HG02798 (cell line): ENCODE measurements around the gene BTBD7.

Experiments
- ATAC-seq: cut with Tn5 transposase; IDR thresholded peaks from one replicate; pipeline ENCODE4 v1.9.1; 2021; ENCODE audit warnings: mild to moderate bottlenecking; ENCODE audit not compliant: unreplicated experiment, poor library complexity

Gene BTBD7

DNA sequence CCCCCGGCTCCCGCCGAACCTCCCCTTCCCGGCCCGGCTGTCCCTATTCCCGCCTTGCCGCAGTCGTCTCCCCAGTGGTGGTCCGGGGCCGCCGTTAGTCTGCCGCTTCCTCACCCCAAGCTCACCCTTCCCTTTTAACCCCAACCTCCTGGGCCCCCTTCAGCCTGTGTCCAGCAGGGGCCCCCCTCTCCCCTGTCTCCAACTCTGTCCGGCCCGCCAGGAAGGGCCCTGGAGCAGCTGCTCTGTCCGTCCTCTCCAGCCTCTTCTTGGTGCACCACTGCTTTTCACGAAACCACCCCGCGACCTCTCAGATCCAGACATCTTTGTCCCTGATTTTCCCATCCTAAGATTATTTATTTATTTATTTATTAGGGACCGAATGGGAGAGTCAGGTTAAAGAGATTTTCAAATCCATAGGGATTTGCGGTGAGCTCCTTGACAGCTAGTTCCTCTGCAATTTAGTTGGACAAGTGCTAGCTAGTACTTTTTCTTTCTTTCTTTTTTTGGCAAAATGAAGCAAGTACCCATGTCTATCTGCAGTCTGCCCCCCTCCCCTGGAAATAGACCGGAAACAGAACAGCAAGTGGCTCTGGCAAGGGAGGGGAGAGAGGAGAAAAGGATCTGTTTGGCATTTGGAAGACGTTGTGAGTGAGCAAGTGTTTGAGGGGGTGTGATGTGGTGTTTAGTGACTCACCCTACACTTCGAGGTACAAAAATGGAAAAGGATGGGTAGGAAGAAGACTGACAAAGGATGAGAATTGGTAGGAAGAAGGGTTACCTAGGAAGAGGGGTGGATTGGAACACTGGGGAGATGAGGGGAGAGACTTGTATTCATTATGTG, 125.1 kb downstream of the BTBD7 start:
- ATAC-seq, result peak; percentile 39

DNA sequence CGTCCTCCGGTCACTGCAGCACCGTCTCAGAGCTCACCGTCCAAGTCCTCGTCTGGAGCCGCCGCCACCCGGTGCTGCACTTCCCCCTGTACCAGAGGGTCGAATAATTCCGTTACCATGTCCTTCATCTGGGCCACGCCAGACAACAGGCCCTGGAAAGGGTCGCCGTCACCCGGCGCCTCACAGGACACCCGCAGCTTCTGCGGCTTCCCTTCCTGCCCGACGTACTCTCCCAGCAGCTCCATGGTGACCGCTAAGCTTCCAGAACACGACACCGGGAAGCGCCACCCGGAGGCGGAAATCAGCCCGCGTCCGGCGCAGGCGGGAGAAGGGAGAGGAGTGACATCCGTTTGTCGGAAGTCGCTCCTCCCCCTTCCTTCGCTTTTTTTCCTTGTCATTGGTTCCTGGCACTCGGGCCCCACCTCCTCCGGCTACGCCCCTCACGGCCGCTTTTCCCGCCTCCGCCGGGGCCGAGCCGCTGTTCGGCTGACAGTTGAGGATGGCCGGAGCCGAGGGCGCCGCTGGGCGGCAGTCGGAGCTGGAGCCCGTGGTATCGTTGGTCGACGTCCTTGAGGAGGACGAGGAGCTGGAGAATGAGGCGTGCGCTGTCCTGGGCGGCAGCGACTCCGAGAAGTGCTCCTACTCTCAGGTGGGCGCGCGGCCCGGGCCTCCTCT, 125.9 kb downstream of the BTBD7 start, which contains the start of the genes GON7 and UBR7:
Gene GON7 (minus strand): TSS at position 273 of the 675 bp plus-strand sequence. CDS start 28 bp downstream, at position 245.
Gene UBR7 (plus strand): TSS at position 464 of the 675 bp plus-strand sequence. CDS start 36 bp downstream, at position 500.
- peak; percentile 93 for ATAC-seq

DNA sequence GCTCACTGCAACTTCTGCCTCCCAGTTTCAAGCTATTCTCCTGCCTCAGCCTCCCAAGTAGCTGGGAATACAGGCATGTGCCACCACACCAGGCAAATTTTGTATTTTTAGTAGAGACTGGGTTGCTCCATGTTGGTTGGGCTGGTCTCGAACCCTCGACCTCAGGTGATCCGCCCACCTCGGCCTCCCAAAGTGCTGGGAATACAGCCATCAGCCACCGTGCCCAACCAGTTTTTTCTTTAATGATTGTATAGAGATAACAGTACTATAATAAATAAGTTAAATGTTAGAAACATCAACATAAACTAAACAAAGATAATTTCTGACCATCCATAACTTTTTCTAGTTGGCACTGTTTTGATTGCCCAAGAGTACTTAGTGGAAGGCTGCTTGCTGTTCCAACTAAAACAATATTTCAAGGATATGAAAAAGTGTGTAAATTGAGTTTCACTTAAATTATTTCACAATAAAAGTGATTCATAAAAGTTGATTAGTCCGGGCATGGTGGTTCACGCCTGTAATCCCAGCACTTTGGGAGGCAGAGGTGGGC, 131.6 kb downstream of the BTBD7 start:
- ATAC-seq, result no peak

DNA sequence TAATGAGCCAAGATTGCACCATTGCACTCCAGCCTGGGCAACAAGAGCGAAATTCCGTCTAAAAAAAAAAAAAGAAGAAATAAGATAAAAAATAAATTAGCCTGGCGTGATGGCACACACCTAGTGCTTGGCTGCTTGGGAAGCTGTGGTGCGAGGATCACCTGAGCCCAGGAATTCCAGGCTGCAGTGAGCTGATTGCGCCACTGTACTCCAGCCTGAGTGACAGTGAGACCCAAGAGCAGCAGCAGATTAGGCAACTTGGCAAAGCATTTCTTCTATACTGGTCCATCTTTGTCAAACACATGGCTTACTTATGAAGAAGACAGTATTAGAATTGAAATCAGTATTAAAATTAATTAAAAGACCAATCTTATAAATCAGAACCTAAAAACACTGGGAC, 132.3 kb downstream of the BTBD7 start:
- no peak for ATAC-seq

DNA sequence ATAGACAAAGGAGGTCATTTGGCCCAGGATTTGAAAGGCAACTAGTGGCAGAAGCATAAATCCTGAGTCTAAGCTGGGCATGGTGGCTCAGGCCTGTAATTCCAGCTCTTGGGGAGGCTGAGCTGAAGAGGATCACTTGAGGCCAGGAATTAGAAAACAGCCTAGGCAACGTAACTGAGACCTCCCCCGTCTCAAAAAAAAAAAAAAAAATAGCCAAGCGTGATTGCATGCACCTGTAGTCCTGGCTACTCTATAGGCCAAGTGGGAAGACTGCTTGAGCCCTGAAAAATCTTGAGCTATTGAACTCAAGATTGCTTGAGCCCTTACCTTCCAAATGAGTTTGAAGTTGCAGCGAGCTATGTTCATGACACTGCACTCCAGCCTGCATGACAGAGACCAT, 133.8 kb downstream of the BTBD7 start:
- ATAC-seq, result no peak

DNA sequence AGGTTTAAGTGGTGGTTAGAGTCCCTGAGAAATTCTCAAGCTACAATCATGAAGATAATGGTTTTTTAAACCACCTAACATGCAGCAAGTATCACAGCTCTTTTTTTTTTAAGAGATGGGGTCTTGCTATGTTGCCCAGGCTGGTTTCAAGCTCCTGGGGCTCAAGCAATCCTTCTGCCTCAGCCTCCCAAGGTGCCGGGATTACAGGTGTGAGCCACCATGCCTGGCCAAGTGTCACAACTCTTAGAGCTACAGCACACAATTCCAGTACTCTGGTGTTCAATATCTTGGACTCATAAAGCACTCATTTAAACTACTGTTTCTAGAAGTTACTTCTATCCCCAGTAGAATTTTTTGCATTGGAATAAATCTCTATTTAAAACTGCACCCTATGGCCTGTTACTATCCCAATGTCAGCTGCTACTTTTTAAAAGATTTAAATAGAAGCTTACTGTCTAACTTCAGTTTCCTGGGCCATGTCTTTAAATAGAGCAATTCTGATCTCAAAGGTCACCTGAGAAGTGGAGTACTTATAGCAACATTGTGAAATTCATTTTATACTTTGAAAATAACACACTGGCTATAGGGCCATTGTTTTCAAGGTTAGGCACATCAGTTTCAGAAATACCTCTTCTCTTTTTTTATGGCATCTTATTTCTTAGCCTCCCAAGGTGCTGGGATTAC, 137.4 kb downstream of the BTBD7 start:
- no peak for ATAC-seq
